DOHH2 (cell line): ENCODE results near the gene PEX26.

Experiments used
- H3F3A ChIP-seq: fragments of 200-600 bp; sonication (generic), shearing (Covaris generic); 2 replicates; pipeline ENCODE4 v1.6.0; 2016; ENCODE audit warnings: antibody characterized with exemption, mild to moderate bottlenecking; ENCODE audit not compliant: control insufficient read depth, insufficient read depth
- H3K27ac ChIP-seq: fragments of 200-600 bp; sonication (generic); 2 replicates; pipeline ENCODE4 v1.5.1; 2014; ENCODE audit warnings: low read depth, mild to moderate bottlenecking, low read length, moderate library complexity
- H3K27me3 ChIP-seq: fragments of 200-600 bp; sonication (generic); 2 replicates; pipeline ENCODE4 v1.6.1; 2014; ENCODE audit warnings: mild to moderate bottlenecking, low read length, mixed read lengths; ENCODE audit not compliant: control insufficient read depth
- H3K36me3 ChIP-seq: fragments of 200-600 bp; sonication (generic); 2 replicates; pipeline ENCODE4 v1.6.1; 2014; ENCODE audit warnings: mild to moderate bottlenecking, low read length, moderate library complexity, mixed read lengths; ENCODE audit not compliant: control insufficient read depth
- H3K4me1 ChIP-seq: fragments of 200-600 bp; sonication (generic); 2 replicates; pipeline ENCODE4 v1.6.1; 2014; ENCODE audit warnings: mild to moderate bottlenecking, low read length, mixed read lengths; ENCODE audit not compliant: control insufficient read depth
- H3K4me2 ChIP-seq: fragments of 200-600 bp; sonication (generic); 2 replicates; pipeline ENCODE4 v1.6.0; 2014; ENCODE audit warnings: mild to moderate bottlenecking, low read length, moderate library complexity
- H3K4me3 ChIP-seq: fragments of 200-600 bp; sonication (generic); 2 replicates; pipeline ENCODE4 v1.5.1; 2014; ENCODE audit warnings: mild to moderate bottlenecking, low read length, mixed read lengths
- H3K79me2 ChIP-seq: fragments of 200-600 bp; sonication (generic); 2 replicates; pipeline ENCODE4 v1.6.1; 2014; ENCODE audit warnings: mild to moderate bottlenecking, low read length, mixed read lengths; ENCODE audit not compliant: control insufficient read depth
- H3K9me2 ChIP-seq: fragments of 200-600 bp; sonication (generic); replicated peaks from 2 replicates; pipeline ENCODE4 v1.6.1; 2014; ENCODE audit warnings: mild to moderate bottlenecking, low read length, mixed read lengths; ENCODE audit not compliant: control insufficient read depth
- H3K9me3 ChIP-seq: fragments of 200-600 bp; sonication (generic); 2 replicates; pipeline ENCODE4 v1.6.1; 2014; ENCODE audit warnings: antibody characterized with exemption, low read length, mixed read lengths; ENCODE audit not compliant: control insufficient read depth, insufficient read depth
- H4K20me1 ChIP-seq: fragments of 200-600 bp; sonication (generic); 2 replicates; pipeline ENCODE4 v1.6.0; 2014; ENCODE audit warnings: low read depth, mild to moderate bottlenecking, antibody characterized with exemption, low read length, moderate library complexity; ENCODE audit not compliant: control insufficient read depth, insufficient read depth
- EZH2phosphoT487 ChIP-seq: fragments of 200-600 bp; sonication (generic); IDR thresholded peaks from 2 replicates; pipeline ENCODE4 v1.6.1; 2017; ENCODE audit warnings: borderline replicate concordance, mild to moderate bottlenecking, antibody characterized with exemption, low read length, moderate library complexity, mixed read lengths
- TF ChIP-seq, protein P1 (sequence below): fragments of 200-600 bp; sonication (generic); IDR thresholded peaks from one replicate; pipeline ENCODE4 v1.5.1; 2014; ENCODE audit warnings: antibody characterized with exemption, mild to moderate bottlenecking, low read depth, low read length; ENCODE audit not compliant: poor library complexity, severe bottlenecking

PEX26 gene

DNA sequence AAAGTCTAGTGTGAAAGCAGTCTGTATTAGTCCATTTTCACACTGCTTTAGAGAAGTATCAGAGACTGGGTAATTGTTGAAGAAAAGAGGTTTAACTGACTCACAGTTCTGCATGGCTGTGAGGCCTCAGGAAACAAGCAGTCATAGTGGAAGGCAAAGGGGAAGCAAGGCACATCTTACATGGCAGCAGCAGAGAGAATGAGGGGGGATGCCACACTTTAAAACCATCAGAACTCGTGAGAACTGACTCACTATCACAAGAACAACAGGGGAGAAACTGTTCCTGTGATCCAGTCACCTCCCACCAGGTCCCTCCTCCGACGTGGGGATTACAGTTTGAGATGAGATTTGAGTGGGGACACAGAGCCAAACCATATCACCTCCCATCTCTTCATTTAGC, 19.0 kb downstream of the PEX26 start:
- Histone ChIP-seq H3K9me2 (no peaks in the 10 kb centered on the region), H3K27me3 (no peaks in the 10 kb centered on the region), H3K36me3 (peaks cover 8% of the 10 kb centered on the region), H3K9me3 (no peaks in the 10 kb centered on the region), H3K4me2 (no peak overlapping the region), H3F3A (no peaks in the 10 kb centered on the region), H4K20me1 (no peaks in the 10 kb centered on the region), H3K4me1 (no peaks in the 10 kb centered on the region), H3K79me2 (no peaks in the 10 kb centered on the region), H3K27ac (no peak overlapping the region), H3K4me3 (no peak overlapping the region)
- no peak for TF ChIP-seq EZH2phosphoT487
- TF ChIP-seq, protein P1, sequence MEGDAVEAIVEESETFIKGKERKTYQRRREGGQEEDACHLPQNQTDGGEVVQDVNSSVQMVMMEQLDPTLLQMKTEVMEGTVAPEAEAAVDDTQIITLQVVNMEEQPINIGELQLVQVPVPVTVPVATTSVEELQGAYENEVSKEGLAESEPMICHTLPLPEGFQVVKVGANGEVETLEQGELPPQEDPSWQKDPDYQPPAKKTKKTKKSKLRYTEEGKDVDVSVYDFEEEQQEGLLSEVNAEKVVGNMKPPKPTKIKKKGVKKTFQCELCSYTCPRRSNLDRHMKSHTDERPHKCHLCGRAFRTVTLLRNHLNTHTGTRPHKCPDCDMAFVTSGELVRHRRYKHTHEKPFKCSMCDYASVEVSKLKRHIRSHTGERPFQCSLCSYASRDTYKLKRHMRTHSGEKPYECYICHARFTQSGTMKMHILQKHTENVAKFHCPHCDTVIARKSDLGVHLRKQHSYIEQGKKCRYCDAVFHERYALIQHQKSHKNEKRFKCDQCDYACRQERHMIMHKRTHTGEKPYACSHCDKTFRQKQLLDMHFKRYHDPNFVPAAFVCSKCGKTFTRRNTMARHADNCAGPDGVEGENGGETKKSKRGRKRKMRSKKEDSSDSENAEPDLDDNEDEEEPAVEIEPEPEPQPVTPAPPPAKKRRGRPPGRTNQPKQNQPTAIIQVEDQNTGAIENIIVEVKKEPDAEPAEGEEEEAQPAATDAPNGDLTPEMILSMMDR: no peak

DNA sequence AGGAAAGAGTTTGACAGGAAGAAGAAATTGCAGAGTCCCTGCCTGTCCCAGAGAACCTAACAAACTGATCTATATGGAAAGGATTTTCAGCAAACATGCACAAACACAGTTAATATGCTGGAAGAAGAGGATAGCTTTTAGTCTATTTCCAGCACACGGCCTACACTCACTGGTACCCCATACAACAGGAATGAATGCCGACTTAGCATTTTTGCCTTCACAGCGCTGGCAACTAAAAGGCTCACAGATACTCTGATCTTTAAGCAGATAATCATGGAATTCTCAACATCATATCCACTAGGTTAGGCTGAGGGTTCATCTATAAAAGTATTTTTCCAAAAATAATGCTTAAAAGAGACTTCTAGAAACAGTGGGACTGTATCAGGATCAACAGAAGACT, 23.0 kb downstream of the PEX26 start:
- peaks cover 3% of the 10 kb centered on the region; the same call in 1 of the 2 replicates for H3K79me2 ChIP-seq
- no peak overlapping the region for H3K4me2 ChIP-seq
- no peaks in the 10 kb centered on the region for H3K9me2 ChIP-seq
- H3K27ac ChIP-seq: no peak overlapping the region
- no peaks in the 10 kb centered on the region for H3K27me3 ChIP-seq
- peaks cover 16% of the 10 kb centered on the region for H3K4me1 ChIP-seq
- no peak for TF ChIP-seq EZH2phosphoT487
- TF ChIP-seq, protein P1: no peak
- H3K9me3 ChIP-seq: peaks cover 3% of the 10 kb centered on the region; the same call in 1 of the 2 replicates
- no peaks in the 10 kb centered on the region for H3F3A ChIP-seq
- no peak overlapping the region for H3K4me3 ChIP-seq
- H3K36me3 ChIP-seq: peaks cover 6% of the 10 kb centered on the region
- no peaks in the 10 kb centered on the region for H4K20me1 ChIP-seq

DNA sequence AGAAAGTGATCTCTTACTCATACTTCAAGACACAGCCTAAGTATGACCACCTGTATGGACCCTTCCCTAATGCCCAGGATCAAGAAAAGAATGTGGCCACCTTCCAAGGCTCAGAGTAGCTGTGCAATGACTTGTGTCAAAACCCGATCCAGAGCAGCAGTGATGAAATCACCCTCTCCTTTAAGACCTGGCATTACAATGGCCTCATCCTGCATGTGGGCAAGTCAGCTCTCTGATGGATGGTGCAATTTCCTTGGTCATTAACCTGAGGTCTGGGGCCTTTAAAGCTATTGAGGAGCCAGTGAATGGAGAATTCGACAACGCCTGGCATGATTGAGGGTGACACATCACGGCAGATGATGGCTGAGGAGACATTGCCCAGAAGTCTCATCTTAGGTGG, 23.7 kb downstream of the PEX26 start:
- H3K4me3 ChIP-seq: no peak overlapping the region
- TF ChIP-seq EZH2phosphoT487: no peak
- TF ChIP-seq, protein P1: no peak
- no peaks in the 10 kb centered on the region for H3K27me3 ChIP-seq
- H3K9me3 ChIP-seq: peaks cover 4% of the 10 kb centered on the region; the same call in 1 of the 2 replicates
- H3K27ac ChIP-seq: no peak overlapping the region
- peaks cover 7% of the 10 kb centered on the region for H3K36me3 ChIP-seq
- H3K4me2 ChIP-seq: no peak overlapping the region
- H3K79me2 ChIP-seq: peaks cover 4% of the 10 kb centered on the region; the same call in 1 of the 2 replicates
- peaks cover 24% of the 10 kb centered on the region for H3K4me1 ChIP-seq
- no peaks in the 10 kb centered on the region for H3K9me2 ChIP-seq
- H4K20me1 ChIP-seq: no peaks in the 10 kb centered on the region
- H3F3A ChIP-seq: peaks cover 2% of the 10 kb centered on the region; the same call in 1 of the 2 replicates
